HEK293 (cell line): ENCODE data around the gene TNFAIP3.

Experiments used
- CTCF ChIA-PET: fragments of 350-600 bp; formaldehyde crosslinking; extraction: SDS; loops from one replicate; lab custom pipeline; 2021; ENCODE audit warnings: antibody characterized with exemption; lab: Yijun Ruan, JAX
- POLR2A ChIA-PET: fragments of 300-600 bp; formaldehyde crosslinking; extraction: SDS; loops from one replicate; lab custom pipeline; 2020; ENCODE audit warnings: antibody characterized with exemption, inconsistent platforms; lab: Yijun Ruan, JAX
- H3K27ac ChIP-seq: fragments of 200-500 bp; sonication (Bioruptor generic); 2 replicates; pipeline ENCODE4 v1.5.1; 2014; ENCODE audit warnings: low read depth, low read length, control low read depth, inconsistent platforms; ENCODE audit errors: extremely low read depth
- H3K36me3 ChIP-seq, 2 experiments: fragments of 200-500 bp in 1 of 2; sonication (Bioruptor generic) in 1 of 2; 1 replicate in 1 of 2; 2 replicates in 1 of 2; pipeline ENCODE4 v1.5.1; 2014 to 2017; ENCODE audit warnings: inconsistent platforms in 2 of 2, low read length in 2 of 2; ENCODE audit not compliant: control insufficient read depth in 2 of 2, insufficient read depth in 1 of 2
- H3K4me1 ChIP-seq: fragments of 200-500 bp; sonication (Bioruptor generic); 2 replicates; pipeline ENCODE4 v1.5.1; 2014; ENCODE audit warnings: mild to moderate bottlenecking, low read length, inconsistent platforms; ENCODE audit not compliant: control insufficient read depth, insufficient read depth
- H3K4me3 ChIP-seq: 2 replicates; pipeline ENCODE4 v1.5.1; 2011; ENCODE audit warnings: low read depth, mild to moderate bottlenecking, control low read depth, low read length, moderate library complexity
- H3K9me3 ChIP-seq: fragments of 200-500 bp; sonication (Bioruptor generic); 2 replicates; pipeline ENCODE4 v1.5.1; 2014; ENCODE audit warnings: low read depth, low read length, inconsistent platforms; ENCODE audit not compliant: control insufficient read depth, insufficient read depth
- CTCF ChIP-seq: fragments of 450-650 bp; formaldehyde crosslinking; IDR thresholded peaks from 2 replicates; pipeline ENCODE4 v1.5.1; 2016; ENCODE audit warnings: missing biosample characterization, missing genetic modification characterization
- INSM2 ChIP-seq: fragments of 450-650 bp; formaldehyde crosslinking; IDR thresholded peaks from 2 replicates; pipeline ENCODE4 v1.5.1; 2016; ENCODE audit warnings: missing biosample characterization, missing genetic modification characterization
- MEIS1 ChIP-seq: sonication (generic); formaldehyde crosslinking; IDR thresholded peaks from 2 replicates; pipeline ENCODE4 v1.8.1; 2022; ENCODE audit warnings: missing genetic modification reagents, mild to moderate bottlenecking, borderline replicate concordance
- OVOL3 ChIP-seq: fragments of 450-650 bp; formaldehyde crosslinking; IDR thresholded peaks from 2 replicates; pipeline ENCODE4 v1.5.1; 2016; ENCODE audit warnings: missing biosample characterization, missing genetic modification characterization
- SP7 ChIP-seq: fragments of 450-650 bp; formaldehyde crosslinking; IDR thresholded peaks from 2 replicates; pipeline ENCODE4 v1.5.1; 2016; ENCODE audit warnings: missing biosample characterization, missing genetic modification characterization
- WT1 ChIP-seq: fragments of 450-650 bp; formaldehyde crosslinking; IDR thresholded peaks from 2 replicates; pipeline ENCODE4 v1.5.1; 2016; ENCODE audit warnings: missing biosample characterization, missing genetic modification characterization
- ZBTB17 ChIP-seq: fragments of 450-650 bp; formaldehyde crosslinking; IDR thresholded peaks from 2 replicates; pipeline ENCODE4 v1.5.1; 2016; ENCODE audit warnings: missing biosample characterization, missing genetic modification characterization
- ZFHX2 ChIP-seq: fragments of 450-650 bp; formaldehyde crosslinking; conservative IDR thresholded peaks from 2 replicates; pipeline ENCODE4 v1.5.1; 2016; ENCODE audit warnings: missing biosample characterization, missing genetic modification characterization
- ZFP41 ChIP-seq: fragments of 450-650 bp; formaldehyde crosslinking; IDR thresholded peaks from 2 replicates; pipeline ENCODE4 v1.5.1; 2016; ENCODE audit warnings: missing biosample characterization, missing genetic modification characterization, borderline replicate concordance
- ZNF121 ChIP-seq: fragments of 450-650 bp; formaldehyde crosslinking; IDR thresholded peaks from 2 replicates; pipeline ENCODE4 v1.5.1; 2016; ENCODE audit warnings: missing biosample characterization, missing genetic modification characterization
- ZNF24 ChIP-seq: fragments of 450-650 bp; formaldehyde crosslinking; IDR thresholded peaks from 2 replicates; pipeline ENCODE4 v1.5.1; 2016; ENCODE audit warnings: missing biosample characterization, missing genetic modification characterization
- ZNF274 ChIP-seq, 2 experiments: fragments of 200-500 bp in 1 of 2; fragments of 450-650 bp in 1 of 2; sonication (Bioruptor generic) in 1 of 2; formaldehyde crosslinking in 1 of 2; IDR thresholded peaks; 2 replicates each; pipeline versions ENCODE4 v1.5.1 to v1.6.1; 2014 to 2016; ENCODE audit warnings: borderline replicate concordance in 1 of 2, inconsistent platforms in 1 of 2, low read length in 1 of 2, missing biosample characterization in 1 of 2, missing genetic modification characterization in 1 of 2
- ZNF354C ChIP-seq: fragments of 450-650 bp; formaldehyde crosslinking; IDR thresholded peaks from 2 replicates; pipeline ENCODE4 v1.5.1; 2016; ENCODE audit warnings: missing biosample characterization, missing genetic modification characterization, low read depth, borderline replicate concordance
- ZNF362 ChIP-seq: fragments of 450-650 bp; formaldehyde crosslinking; IDR thresholded peaks from 2 replicates; pipeline ENCODE4 v1.5.1; 2016; ENCODE audit warnings: missing biosample characterization, missing genetic modification characterization
- ZNF37A ChIP-seq: fragments of 450-650 bp; IDR thresholded peaks from 2 replicates; pipeline ENCODE4 v1.5.1; 2018; ENCODE audit warnings: missing biosample characterization, missing genetic modification characterization
- ZNF514 ChIP-seq: fragments of 450-650 bp; formaldehyde crosslinking; IDR thresholded peaks from 2 replicates; pipeline ENCODE4 v1.5.1; 2016; ENCODE audit warnings: missing biosample characterization, missing genetic modification characterization
- ZNF555 ChIP-seq: fragments of 450-650 bp; formaldehyde crosslinking; conservative IDR thresholded peaks from 2 replicates; pipeline ENCODE4 v1.5.1; 2017; ENCODE audit warnings: missing biosample characterization, mild to moderate bottlenecking, missing genetic modification characterization, inconsistent platforms
- ZNF596 ChIP-seq: fragments of 450-650 bp; IDR thresholded peaks from 2 replicates; pipeline ENCODE4 v1.5.0; 2018; ENCODE audit warnings: missing biosample characterization, mild to moderate bottlenecking, missing genetic modification characterization, moderate library complexity
- ZNF624 ChIP-seq: fragments of 450-650 bp; formaldehyde crosslinking; IDR thresholded peaks from 2 replicates; pipeline ENCODE4 v1.5.1; 2017; ENCODE audit warnings: missing biosample characterization, missing genetic modification characterization
- ZNF670 ChIP-seq: fragments of 450-650 bp; formaldehyde crosslinking; IDR thresholded peaks from 2 replicates; pipeline ENCODE4 v1.5.1; 2016; ENCODE audit warnings: missing biosample characterization, missing genetic modification characterization, low read depth
- ZXDB ChIP-seq: fragments of 450-650 bp; formaldehyde crosslinking; IDR thresholded peaks from 2 replicates; pipeline ENCODE4 v1.5.1; 2016; ENCODE audit warnings: missing biosample characterization, missing genetic modification characterization

The TNFAIP3 gene

GRCh38 chr6:137878486-137879285 lies 11.6 kb downstream of the TNFAIP3 start:
- POLR2A ChIA-PET, result no interaction called here
- Histone ChIP-seq H3K27ac (no peak overlapping the region), H3K9me3 (no peaks in the 10 kb centered on the region), H3K4me3 (no peak overlapping the region), H3K4me1 (no peaks in the 10 kb centered on the region), H3K36me3 (peaks cover 0 to 86% of the 10 kb centered on the region in 2 experiments; a peak in 1 of 3 replicates)
- TF ChIP-seq ZNF354C (tag by site-specific recombination), result no peak
- no peak for TF ChIP-seq INSM2 (tag by site-specific recombination)
- no peak for TF ChIP-seq ZFHX2
- no peak for TF ChIP-seq ZNF24 (tag by site-specific recombination)
- no peak for TF ChIP-seq ZNF362 (tag by site-specific recombination)
- no peak for TF ChIP-seq ZNF624 (tag by site-specific recombination)
- TF ChIP-seq ZNF514 (tag by site-specific recombination), result no peak
- TF ChIP-seq ZNF670 (tag by site-specific recombination), result no peak
- CTCF ChIA-PET, result interaction anchor here (0.5 to 2.5 kb wide), 3 partner anchors 7 to 92 kb away, joined by 3 to 11 read pairs (median 3); partner anchors contain the start of gene TNFAIP3

GRCh38 chr6:137879299-137879698 lies 12.2 kb downstream of the TNFAIP3 start:
- TF ChIP-seq ZNF596 (tag by site-specific recombination) (no peak), ZBTB17 (no peak), ZNF274 (IDR thresholded peaks at IDR 0.05; ENCODE audit: low read length) (no peak), ZNF274 (tag by site-specific recombination; IDR thresholded peaks at IDR 0.05; ENCODE audit: borderline replicate concordance) (no peak), WT1 (tag by site-specific recombination) (no peak), OVOL3 (tag by site-specific recombination) (no peak), ZNF555 (tag by site-specific recombination) (no peak), MEIS1 (CRISPR knock-in tag) (no peak), SP7 (no peak), CTCF (no peak), ZXDB (tag by site-specific recombination) (no peak), ZNF121 (tag by site-specific recombination) (no peak), ZNF37A (tag by site-specific recombination) (no peak), ZFP41 (no peak)
- Histone ChIP-seq H3K27ac (no peak overlapping the region), H3K36me3 (peaks cover 0 to 83% of the 10 kb centered on the region in 2 experiments; a peak in 1 of 3 replicates), H3K9me3 (no peaks in the 10 kb centered on the region), H3K4me3 (no peak overlapping the region), H3K4me1 (no peaks in the 10 kb centered on the region)
- CTCF ChIA-PET, result interaction anchor here (0.5 to 2.5 kb wide), 3 partner anchors 8 to 92 kb away, joined by 3 to 11 read pairs (median 3); partner anchors contain the start of gene TNFAIP3
- POLR2A ChIA-PET, result no interaction called here
